Suppressor macrophage treated with lipopolysaccharide for 1 hour (primary cell): ENCODE results near the gene APBB2.

ENCODE experiments used
- DNase-seq, 3 donors: peaks; one replicate each; pipeline ENCODE4 v3.0.0-alpha.2; 2020 to 2022

Gene APBB2

DNA sequence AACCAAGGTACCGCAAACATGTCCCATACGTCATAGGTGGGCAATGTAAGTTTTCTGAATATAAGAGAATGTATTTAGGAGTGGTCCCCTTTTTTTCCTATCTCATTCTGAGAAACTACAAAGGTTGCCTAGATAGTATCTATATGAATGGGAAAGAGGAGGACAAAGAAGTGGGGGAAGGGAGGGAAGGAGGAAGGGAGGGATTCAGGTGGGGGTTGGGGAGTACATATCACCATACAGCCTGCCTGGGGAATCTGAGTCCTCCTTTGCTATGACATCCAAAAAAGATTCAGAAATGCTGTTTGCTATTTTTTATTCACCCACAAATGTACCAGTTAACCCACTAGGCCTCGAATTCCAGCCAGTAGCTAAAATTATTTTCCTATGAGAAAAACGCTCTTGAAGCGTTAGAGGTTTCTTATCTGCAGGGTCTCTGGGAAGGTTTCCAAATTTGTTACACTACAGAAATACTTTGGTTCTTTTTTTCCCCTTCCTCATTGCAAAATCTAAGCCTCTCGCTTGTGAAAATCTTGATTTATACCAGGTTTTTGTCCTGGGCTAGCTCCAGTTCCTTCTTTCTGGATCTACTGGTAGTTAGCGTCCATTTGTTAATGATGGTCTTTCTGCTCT lies 251.7 kb downstream of the APBB2 start:
- no peak for DNase-seq

DNA sequence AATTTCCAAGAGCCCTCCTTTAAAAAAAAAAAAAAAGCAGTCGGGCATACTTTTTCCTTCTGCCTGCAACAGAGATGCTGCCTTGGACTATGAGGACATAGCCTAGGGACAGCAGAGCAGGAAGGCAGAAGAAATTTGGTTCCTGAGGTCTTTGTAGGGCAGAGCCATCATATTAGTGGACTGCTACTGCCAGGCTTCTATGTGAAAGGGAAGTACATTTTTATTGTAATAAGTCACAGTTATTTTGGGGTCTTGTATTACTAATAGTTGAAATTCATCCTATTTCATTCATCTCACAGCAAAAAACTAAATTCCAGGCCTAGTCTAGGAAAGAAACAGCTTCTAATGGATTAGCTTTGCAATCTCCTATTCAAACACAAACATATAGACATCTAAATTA lies 253.4 kb downstream of the APBB2 start:
- DNase-seq: no peak

DNA sequence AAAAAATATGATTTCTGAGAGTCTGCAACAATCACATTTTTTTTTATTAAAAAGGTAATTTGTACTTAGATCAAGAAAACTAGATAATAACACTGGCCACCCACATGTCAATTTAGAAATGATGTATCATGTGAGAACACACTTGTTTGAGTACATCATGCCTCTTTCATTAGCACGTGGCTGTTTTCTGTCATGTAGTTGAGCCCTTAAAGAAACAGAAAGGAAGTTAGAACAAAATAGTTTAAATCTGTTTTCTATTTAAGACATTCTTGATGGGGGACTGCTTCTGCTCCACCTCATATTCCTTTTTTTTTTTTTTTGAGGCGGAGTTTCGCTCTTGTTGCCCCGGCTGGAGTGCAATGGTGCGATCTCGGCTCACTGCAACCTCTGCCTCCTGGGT lies 257.1 kb downstream of the APBB2 start:
- no peak for DNase-seq

DNA sequence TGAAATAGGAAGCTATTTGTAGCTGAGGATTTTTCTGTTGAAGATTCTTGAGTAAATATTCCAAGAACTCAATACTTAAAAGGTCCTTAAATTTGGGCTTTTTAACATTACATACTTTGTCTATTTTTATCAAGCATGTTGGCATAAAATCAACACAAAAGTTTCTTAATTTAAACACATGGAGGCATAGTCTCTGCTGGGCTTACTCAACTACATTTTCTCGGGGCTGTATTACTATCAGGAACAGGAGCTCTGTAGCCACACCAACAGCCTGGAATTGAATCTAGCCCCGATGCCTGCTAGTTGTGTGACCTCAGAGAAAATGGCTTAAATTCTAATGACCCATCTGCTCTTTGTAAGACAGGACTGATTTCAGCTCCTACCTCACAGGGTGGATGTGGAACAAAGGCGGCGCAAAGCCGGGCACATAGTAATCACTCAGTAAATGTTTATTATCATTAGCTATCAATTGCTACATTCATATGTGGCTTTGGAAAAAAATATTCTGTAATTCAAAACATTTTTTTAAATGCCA lies 257.6 kb downstream of the APBB2 start:
- no peak for DNase-seq

DNA sequence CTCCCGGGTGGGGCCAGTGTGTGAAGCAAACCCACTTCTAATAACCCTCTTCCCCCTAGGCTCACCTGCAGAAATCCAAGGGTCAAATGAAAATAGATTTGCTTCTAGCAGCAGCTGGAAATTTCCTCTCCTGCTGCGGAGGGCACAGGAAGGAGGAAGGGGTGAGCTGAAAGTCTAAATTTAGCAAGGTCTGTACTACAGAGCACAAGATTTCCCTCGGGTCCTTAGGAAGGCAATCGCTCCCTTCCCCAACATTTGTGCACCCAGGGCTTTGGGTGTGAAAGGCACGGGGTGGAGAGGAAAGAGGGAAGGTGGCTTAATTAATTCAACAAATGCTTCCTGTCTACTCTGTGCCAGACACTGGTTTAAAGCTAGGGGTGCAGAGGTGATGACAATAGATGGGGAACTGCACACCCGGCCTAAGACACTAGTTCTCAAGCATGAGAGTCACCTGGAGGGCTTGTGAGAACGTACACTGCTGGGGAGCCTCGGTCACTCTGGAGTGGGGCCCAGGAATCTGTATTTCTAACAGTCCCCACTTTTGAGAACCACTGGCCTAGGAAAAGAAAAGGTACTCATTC lies 260.2 kb downstream of the APBB2 start:
- no peak for DNase-seq

DNA sequence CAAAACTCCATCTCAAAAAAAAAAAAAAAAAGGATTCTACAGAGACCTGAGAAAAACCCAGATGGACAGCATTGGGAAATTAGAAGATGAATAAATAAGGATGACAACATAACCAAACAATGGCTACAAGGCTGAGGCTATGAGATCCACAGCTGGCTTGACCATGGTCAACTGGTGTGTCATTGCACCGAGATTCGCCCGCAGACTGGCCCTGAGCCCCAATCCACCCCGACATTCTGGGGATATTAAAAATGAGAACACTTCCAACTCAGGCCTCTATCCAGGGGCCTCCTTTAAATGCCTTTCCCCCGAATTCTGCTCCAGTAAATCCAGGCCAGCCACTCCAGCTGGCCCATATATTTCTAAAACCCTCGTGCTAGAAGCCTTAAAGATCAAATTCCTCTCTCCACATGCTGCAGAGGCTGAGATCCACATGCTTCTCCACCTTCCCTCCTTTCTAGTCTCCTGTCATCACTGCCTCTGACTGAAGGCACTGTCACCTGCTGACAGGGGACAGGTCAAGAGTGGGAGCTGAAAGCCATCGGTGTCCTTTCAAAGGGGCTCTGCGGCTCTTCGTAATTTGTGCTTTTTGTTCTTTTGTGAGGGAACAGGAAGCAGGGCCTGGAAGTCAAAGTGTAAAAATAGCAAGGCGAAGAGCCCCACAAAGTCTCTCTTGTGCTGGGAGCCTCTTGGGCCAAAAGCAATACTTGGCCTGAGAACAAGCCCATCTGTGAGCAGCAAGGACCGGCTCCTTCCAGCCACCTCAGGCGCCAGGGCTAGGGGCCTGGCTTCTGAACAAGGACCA lies 260.9 kb downstream of the APBB2 start:
- no peak for DNase-seq

DNA sequence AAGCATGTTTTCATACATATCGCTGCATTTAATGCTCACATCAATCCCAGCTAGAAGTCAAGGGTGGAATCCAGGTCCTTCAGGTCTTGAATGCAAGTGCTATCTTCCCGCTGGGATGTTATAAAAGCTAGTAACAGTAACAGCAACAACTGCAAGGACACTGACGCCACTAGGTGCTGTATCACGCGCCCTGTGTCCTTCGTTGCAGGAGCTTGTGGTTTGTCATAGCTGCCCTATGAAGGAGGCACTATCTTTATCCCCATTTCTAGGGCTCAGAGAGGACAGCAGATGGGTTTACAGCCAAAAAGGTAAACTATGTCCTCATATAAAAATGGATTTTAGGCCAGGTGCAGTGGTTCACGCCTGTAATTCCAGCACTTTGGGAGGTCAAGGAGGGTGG lies 261.7 kb downstream of the APBB2 start:
- DNase-seq: no peak

DNA sequence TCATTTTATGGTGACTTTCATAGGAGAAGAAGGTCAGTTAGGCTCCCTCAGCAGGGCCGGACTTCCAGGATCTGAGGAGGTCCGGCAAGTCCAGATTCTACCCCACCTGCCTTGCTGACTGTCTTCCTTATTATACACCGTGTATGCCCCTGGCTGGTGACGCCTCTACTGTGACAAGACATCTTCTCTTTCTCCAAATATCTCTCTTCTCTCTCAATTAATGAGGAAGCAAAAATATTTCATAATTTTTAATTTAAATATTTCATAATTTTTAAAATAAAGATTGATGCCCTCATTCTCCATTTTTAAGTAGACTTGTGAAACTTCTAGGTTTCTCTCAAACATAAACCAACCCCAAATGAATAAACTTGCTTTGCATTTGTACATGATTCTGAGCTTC lies 262.1 kb downstream of the APBB2 start:
- peak in 1 of 3 donors; percentile 7 for DNase-seq

DNA sequence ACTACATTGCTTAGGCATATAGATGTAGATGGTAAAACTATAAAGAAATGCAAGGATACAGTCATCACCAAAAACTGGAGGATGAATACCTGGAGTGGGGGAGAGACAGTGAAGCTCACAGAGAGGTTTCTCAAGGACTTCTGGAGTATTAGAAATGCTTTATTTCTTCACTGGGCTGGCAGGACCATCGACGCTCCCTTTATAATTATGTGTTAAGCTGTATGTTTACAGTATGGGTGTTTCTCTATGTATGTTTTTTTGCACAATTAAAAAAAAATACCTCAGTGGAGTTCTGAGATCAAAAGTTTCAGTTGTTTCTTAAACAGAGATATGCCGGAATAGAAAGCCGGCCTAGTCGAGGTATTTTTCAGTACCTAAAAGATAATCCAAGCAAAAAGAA lies 263.3 kb downstream of the APBB2 start:
- DNase-seq: no peak

DNA sequence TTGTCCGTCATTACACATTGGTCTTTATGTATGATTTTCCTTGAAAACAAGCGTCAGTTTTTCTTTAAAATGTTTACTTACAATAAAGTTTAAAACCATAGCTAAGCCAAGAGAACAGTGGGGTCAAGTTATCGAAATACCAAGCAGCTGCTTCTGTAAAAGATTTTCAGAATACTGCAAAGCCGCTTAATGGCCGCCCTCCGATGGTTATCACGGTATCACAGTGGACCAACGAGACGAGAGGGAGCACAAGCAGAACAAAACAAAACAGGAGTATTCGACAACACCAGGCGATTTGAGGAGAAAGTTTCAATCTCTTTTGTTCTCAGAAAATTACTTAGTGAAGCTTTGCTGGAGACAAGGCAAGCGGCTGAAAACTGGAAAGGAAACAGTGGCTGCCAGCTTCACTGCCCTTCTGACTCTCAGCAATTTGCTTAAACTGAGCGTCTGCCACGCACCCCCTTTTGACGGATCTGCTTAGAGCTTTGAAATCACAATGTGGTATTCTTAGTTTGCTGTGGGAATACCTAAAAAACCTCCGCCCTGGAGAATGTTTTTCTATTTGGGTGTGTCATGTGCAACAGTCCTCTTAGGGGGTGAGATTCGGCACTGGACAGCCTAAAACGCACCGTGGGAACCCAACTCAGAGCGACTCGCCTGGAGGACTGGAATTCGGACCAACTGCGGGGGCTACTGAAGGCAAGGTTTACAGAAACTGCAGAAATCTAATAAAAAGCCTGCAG lies 264.8 kb downstream of the APBB2 start:
- no peak for DNase-seq

DNA sequence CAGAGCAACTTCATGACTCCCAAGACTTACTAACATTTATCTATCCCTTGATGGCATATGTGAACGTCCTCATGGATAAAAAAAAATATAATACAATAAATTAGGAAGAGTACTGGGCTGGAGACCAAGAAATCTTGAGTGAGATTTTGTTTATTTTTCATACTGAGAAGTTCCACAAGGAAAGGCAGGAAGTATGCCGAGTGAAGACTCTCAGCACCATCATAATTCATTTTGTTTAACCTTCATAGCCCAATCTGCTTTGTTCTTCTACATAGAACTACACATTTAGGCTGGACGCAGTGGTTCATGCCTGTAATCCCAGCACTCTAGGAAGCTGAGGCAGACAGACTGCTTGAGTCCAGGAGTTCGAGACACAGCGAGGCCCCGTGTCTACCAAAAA lies 266.3 kb downstream of the APBB2 start:
- no peak for DNase-seq

DNA sequence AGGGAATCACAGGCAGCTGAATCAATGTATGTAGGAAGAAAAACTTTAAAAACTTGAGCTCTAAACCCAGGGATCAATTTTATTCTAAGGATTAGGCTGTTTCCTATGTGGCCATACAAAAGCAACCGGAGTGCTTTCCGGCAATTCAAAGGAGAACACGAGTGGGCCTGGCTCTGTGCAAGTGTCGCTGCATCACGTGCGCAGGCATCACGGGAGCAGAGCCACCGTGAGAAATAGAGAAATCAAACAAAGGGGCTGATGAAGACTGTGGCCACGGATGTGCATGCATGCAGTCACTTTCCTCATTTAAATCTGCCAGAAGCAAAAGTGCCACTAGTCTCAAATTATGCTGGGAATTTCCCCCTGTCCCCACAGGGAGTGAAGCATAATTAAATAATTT lies 267.7 kb downstream of the APBB2 start:
- no peak for DNase-seq

DNA sequence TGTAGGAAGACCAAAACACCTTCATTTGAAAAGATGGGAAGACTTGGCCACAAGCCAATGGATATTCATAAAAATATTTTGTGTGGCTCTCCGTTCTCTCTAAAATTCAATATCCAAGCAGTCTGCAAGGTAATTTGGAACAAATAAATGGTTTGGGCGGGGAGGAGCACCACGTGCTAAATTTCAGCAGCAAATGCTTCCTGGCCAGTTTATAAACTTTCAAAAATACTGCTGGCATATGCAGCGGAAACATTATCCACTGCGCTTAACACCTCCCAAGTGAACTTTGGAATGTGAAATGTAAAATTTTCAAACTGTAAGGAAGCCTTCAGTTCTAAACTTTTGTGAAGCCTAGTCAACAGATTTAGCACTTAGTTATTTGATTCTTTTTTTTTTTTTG lies 273.6 kb downstream of the APBB2 start:
- DNase-seq: no peak

DNA sequence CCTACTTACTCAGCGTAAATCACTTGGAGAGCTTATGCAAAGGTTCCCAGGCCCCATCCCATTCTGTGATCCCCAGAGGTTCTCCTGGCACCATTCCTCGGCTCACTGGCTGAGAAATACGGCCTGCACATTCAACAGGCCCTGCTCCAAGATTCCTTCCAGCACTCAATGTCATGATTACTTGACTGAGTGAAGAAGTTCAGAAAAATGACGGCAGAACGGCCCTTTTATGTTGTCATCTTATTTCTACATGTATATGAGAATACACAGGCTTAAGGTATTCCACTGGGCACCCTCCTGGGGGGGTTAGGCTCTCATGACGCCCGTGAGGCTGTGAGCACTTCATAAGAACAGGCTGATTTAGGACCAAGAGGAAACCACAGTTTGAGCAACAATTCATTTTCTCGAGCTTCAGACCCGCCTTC lies 274.0 kb downstream of the APBB2 start:
- no peak for DNase-seq

DNA sequence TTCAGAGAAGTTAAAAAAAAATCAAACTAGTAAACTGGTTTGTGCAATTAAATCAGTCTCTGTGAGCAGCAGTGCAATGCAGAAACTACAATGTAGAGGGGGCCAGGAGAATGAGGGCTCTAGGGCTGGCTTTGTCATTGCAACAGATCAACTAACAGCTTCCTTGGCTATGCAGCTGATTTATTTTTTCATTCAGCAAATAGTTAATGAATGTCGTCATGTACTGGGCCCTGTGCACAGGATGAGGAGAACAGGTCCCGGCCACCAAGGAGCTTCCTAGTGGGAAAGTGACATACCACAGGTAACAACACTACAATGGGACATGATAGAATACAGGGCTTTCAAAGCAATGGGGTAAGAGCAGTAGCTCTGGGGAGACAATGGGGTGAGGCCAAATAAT lies 274.5 kb downstream of the APBB2 start:
- DNase-seq: no peak

DNA sequence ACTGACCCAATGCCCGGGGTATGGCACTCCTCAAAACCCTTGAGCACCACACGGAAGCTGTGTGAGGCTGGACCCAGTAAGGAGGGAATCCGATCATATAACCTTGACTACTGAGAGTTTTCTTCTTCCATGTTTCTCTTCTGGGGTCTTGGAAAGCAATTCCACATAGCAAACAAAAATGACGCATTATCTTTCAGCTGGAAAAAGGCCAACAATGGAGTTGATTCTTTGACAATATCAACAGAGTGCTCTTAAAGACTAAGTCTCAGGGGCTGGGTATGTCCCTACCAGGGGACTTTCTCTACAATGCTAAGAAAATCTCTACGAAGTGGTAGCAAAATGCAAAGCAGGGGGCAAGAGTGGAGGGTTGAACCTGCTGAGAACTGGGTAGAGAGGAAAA lies 276.0 kb downstream of the APBB2 start:
- no peak for DNase-seq

DNA sequence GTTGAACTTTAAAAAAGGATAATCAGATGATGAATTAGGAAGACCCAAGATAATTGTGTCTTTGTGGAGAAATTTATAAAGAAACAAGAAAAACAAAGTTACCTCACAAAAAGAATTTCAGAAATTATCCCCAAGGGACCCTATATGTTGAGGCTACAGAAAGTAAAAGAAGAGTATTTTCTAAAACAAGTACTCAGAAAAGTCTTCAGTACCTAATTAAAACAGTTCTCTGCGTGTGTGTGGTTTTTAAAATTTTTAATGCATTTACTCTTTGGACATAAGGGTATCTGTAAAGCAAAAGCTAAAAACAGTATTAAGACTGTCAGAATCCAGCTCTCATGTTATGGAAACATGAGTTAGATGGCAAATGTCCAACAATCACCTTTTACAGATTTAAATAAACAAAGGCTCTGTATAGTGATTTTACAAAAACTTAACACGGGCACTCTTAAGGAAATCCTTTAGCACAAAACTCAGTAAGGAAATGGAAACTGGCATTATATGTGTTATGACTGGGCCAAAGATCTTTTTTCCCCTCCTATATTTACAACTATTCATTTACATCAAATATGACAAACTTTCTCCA lies 277.1 kb downstream of the APBB2 start:
- DNase-seq: no peak

DNA sequence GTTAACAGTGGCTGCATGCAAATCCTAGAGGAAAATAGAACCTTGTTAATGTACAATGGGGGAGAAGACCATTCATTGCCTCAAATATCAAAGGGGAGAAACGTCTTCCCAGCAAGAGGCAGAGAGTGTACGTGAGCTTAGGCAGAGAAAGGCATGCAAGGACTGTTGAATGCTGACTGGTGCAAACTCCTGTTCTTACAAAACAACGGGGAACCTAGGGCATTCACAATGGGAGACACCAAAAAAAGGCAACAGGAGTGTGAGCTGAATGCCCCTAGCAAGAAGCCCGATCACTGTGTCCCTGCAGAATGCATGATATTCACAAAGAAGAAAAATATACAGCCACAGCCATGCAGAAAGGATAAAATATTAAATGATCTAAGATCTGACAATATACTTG lies 279.7 kb downstream of the APBB2 start:
- no peak for DNase-seq

DNA sequence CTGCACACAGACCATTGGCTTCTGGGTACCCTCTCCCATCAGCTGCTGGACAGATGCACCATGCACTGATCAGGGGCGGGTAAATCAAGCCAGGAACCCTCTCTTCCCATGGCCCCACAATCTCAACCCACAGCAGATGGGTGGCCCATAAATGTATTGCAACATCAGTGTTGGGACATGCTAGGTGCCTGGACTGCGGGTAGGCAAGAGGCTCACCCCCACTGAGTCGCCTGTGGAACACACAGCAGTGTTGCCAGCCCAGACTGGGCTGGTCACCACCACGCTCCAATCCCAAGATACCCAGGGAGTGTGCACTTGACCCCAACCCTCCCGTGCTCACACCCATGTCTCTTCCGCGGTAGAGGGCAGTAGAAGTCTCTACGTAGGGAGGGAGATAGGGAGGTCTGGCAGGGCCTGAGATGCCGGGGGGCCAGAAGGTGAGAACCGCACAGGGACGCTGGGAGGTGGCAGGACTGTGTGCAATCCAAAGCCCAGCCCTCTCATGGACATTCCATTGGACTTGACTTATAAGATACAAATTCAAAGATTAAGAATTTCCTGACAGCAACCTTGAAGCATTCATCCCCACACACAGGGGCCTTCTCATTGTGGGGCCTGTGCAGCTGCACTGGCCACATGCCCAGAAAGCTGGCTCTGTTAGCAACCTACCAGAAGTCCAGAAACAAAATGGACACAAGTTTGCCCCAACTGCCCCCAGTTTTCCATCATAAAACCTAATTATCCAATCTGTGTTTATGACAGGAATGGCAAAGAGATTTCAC lies 280.9 kb downstream of the APBB2 start:
- no peak for DNase-seq

DNA sequence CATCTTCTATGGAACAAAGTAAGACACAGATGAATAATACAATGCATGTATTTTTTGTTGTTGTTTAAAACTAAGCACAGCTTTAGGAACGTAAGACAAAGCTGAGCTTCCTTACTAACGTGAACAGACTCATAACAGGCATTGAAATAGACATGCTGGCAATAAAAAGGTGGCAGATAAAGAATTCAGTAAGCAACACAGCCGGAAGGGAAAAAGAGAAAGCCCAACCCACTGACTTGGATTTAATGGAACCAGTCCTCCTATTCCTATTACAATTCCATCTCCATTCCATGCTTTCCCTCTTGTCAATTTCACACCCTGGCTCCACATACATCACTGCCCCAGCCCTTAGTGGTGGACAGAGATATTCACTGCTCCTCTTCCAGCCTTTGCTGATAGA lies 282.5 kb downstream of the APBB2 start:
- no peak for DNase-seq

DNA sequence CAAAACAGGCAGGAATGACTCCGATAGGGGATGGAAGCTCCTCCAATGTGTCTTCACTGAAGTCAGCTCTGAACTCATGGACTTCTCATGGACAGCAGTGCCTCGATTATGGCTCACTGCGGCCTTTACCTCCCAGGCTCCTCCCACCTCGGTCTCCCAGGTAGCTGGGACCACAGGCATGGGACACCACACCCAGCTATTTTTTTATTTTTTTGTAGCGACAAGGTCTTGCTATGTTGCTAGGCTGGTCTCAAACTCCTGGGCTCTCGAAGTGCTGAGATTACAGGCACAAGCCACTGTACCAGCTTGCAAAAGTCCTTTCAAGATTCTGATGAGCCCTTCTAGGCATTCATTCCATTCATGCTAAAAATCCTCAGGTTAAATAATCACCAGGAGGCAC lies 283.1 kb downstream of the APBB2 start:
- no peak for DNase-seq

DNA sequence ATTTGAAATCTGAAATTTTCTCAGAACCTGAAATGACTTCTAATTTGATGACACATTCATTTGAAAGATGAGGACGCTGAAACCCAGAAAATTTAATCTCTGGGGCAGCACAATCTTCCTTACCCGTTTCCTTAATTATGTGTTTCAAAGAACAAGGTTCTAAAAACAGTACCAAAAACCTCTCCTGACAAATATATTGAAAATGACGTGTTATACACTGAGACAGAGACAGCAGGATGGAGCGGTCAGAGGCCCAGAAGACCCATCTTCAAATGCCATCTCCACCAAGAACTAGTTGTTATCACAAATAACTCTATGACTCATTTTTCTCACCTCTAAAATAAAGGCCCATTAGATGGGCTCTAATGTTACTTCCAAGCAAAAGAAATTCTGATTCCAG lies 287.3 kb downstream of the APBB2 start:
- DNase-seq: no peak
